Spleen (tissue), 7 donors: Measurements from ENCODE around the gene GIGYF2.

Experiments used
- POLR2A ChIP-seq, 3 donors: fragments of 450-650 bp; IDR thresholded peaks; one replicate each; pipeline ENCODE4 v1.5.1; 2017; ENCODE audit warnings: antibody characterized with exemption in 3 of 3, mild to moderate bottlenecking in 1 of 3
- POLR2AphosphoS5 ChIP-seq, 3 donors: sonication (generic); formaldehyde crosslinking; IDR thresholded peaks; one replicate each; pipeline ENCODE4 v1.5.1; 2017; ENCODE audit warnings: antibody characterized with exemption in 3 of 3
- TF ChIP-seq, protein P1 (sequence below), 11 experiments: fragments of 200-600 bp in 7 of 11; fragments of 450-650 bp in 4 of 11; sonication (generic) in 4 of 11; IDR thresholded peaks in 8 of 11; conservative IDR thresholded peaks in 3 of 11; 1 replicate in 7 of 11; 2 replicates in 4 of 11; pipeline versions ENCODE4 v1.4.0 to v1.8.0; 2016 to 2021; ENCODE audit warnings: antibody characterized with exemption in 11 of 11, inconsistent platforms in 4 of 11, mild to moderate bottlenecking in 1 of 11
- donor health status: DM: no; HTN: no; CAD: no; lungs with moderate emphysema.
- donor health status: DM: no; HTN: no; CAD: no.
- donor health status: DM: no; HTN: no; CAD: no.

DNA sequence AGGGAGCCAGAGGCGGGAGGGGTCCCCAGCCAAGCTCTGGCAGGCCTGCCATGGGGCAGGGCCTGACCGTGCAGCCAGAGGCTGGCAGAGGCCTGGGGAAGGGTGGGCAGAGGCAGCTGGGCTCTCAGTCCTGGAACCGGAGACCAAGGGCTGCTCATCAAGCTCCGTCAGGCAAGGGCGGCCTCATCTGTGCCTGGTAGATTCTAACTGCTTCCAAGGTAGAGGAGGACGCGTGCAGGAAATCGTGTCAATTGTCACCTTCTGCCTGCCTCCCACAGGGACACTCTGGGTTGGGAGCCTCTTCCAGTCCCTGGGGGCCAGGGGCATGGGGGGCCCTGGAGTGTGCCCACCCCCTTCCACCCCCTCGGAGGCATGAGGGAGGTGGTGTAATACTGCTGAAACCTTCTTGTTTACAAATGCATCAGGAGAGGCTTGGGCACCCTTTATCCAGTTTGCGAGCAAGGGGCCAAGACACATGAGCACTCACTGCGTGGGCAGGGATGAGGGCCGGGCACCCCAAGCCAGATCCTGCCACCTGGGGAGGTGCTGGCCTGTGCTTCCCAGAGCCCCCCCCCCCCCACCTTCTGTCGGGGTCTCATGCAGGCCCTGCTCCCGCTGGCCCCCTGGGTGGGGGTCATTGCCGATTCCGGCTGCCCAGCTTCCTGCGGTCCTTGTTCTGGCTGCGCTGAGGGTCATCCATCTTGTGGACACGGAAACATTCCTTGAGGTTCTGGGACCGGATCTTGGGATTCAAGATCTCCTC lies 181.9 kb downstream of the GIGYF2 start:
- TF ChIP-seq POLR2A (IDR thresholded peaks at IDR 0.05) (no peak), POLR2AphosphoS5 (IDR thresholded peaks at IDR 0.05) (no peak)
- TF ChIP-seq, protein P1, sequence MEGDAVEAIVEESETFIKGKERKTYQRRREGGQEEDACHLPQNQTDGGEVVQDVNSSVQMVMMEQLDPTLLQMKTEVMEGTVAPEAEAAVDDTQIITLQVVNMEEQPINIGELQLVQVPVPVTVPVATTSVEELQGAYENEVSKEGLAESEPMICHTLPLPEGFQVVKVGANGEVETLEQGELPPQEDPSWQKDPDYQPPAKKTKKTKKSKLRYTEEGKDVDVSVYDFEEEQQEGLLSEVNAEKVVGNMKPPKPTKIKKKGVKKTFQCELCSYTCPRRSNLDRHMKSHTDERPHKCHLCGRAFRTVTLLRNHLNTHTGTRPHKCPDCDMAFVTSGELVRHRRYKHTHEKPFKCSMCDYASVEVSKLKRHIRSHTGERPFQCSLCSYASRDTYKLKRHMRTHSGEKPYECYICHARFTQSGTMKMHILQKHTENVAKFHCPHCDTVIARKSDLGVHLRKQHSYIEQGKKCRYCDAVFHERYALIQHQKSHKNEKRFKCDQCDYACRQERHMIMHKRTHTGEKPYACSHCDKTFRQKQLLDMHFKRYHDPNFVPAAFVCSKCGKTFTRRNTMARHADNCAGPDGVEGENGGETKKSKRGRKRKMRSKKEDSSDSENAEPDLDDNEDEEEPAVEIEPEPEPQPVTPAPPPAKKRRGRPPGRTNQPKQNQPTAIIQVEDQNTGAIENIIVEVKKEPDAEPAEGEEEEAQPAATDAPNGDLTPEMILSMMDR (IDR thresholded peaks at IDR 0.05 in 8 of 11, conservative IDR thresholded peaks at IDR 0.05 in 3 of 11), result no peak
